Duodenal mucosa (tissue), 2 donors: ENCODE measurements around the gene CHCHD6.

Experiments used
- H3K27ac ChIP-seq: one replicate; pipeline ENCODE4 v1.7.0; 2013; ENCODE audit warnings: low read depth, low read length
- H3K27me3 ChIP-seq, 2 donors: one replicate each; pipeline ENCODE4 v1.7.0; 2013; ENCODE audit warnings: low read length in 2 of 2, control low read depth in 1 of 2; ENCODE audit not compliant: insufficient read depth in 2 of 2, control insufficient read depth in 1 of 2
- H3K36me3 ChIP-seq, 2 donors: one replicate each; pipeline ENCODE4 v1.7.0; 2013; ENCODE audit warnings: low read length in 2 of 2, control low read depth in 1 of 2; ENCODE audit not compliant: insufficient read depth in 2 of 2, control insufficient read depth in 1 of 2
- H3K4me1 ChIP-seq, 2 donors: one replicate each; pipeline ENCODE4 v1.7.0; 2013; ENCODE audit warnings: low read length in 2 of 2, control low read depth in 1 of 2; ENCODE audit not compliant: insufficient read depth in 2 of 2, control insufficient read depth in 1 of 2
- H3K4me3 ChIP-seq, 2 donors: one replicate each; pipeline ENCODE4 v1.7.0; 2013; ENCODE audit warnings: low read length in 2 of 2, low read depth in 1 of 2
- H3K9ac ChIP-seq, 2 donors: one replicate each; pipeline ENCODE4 v1.7.0; 2013; ENCODE audit warnings: low read length in 2 of 2, low read depth in 1 of 2
- H3K9me3 ChIP-seq, 2 donors: one replicate each; pipeline ENCODE4 v1.7.0; 2013; ENCODE audit warnings: low read length in 2 of 2, control low read depth in 1 of 2; ENCODE audit not compliant: control insufficient read depth in 1 of 2

Gene CHCHD6

DNA sequence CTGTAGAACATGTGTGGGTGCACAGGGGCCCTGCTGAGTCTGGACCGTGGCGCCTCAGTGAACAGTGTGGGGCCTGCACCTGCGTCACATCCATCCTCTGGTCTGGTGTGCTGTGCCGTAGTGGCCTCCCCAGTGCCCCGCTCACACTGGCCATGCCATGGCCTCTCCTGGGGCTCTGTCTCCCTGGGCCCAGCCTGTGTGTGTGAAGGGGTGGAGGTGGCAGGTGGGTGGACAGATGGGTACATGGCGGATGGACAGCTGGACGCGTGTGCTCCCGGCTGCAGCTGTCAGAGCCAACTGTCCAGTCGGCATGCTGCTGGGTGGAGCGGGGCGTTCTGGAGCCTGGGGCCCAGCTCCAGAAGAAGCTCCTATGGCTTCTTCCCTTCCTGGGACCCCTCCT lies 296.7 kb downstream of the CHCHD6 start:
- no peak overlapping the region for H3K27ac ChIP-seq
- peaks cover 6 to 13% of the 10 kb centered on the region in 2 donors for H3K4me1 ChIP-seq

GRCh38 chr3:127001486-127002194 lies 297.6 kb downstream of the CHCHD6 start:
- Histone ChIP-seq H3K4me1 (peaks cover 6 to 13% of the 10 kb centered on the region in 2 donors), H3K36me3 (no peaks in the 10 kb centered on the region), H3K4me3 (no peak overlapping the region)

More for the DNA sequence above, 296.7 kb downstream of the CHCHD6 start:
- H3K9me3 ChIP-seq = no peaks in the 10 kb centered on the region
- no peaks in the 10 kb centered on the region for H3K36me3 ChIP-seq
- H3K27me3 ChIP-seq = no peaks in the 10 kb centered on the region
- H3K4me3 ChIP-seq = no peak overlapping the region
- H3K9ac ChIP-seq = no peak overlapping the region

DNA sequence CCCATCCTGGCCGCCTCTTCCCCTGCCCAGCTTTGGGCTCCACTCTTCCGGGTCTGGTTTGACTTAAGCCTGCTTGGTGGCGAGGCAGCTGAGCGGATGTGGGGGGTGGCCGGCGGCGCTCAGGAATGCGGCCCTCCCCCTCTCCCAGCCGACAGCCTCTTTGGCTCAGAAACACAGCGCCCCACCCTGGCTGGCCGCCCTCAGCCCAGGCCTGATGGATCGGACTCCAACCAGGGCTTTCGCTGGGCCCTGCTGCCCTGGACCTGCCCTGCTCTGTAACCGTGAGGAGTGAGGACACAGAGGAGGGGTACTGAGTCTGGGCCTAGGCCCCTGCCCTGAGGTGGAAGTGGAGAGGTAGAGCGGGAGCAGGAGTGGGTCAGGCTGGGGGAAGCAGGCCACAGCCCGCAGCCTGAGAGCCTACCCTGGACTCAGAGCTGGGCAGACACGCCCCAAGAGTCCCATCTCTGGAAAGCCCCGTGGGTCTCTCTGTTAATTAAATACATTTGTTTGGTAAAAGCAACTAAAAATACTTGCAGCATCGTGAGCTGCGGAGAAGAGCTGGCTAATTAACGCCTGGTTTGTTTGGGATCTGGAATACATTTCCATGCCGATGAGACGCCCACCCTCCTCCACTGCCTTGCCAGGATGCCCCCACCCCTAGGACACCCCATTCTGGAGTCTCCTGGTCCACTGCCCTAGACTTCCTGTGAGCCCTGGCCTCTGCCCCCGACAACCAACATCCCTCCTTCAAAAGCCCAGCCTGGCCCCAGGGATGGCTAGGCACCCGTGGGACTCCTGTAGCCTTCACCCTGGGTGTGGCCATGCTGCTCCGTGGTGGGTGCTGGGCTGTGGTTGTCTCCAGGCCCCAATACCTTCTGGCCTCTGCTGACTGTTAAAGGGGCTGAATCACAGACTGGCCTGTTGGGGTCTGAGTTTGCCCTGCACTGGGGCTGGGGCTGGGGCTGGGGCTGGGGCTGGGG lies 298.4 kb downstream of the CHCHD6 start:
- Histone ChIP-seq H3K4me3 (no peak overlapping the region), H3K4me1 (peaks cover 6 to 13% of the 10 kb centered on the region in 2 donors), H3K27ac (no peak overlapping the region), H3K9me3 (no peaks in the 10 kb centered on the region), H3K36me3 (no peaks in the 10 kb centered on the region), H3K27me3 (no peaks in the 10 kb centered on the region), H3K9ac (no peak overlapping the region)

More at GRCh38 chr3:127001486-127002194, 297.6 kb downstream of the CHCHD6 start:
- H3K9ac ChIP-seq = no peak overlapping the region
- no peaks in the 10 kb centered on the region for H3K27me3 ChIP-seq
- no peaks in the 10 kb centered on the region for H3K9me3 ChIP-seq
- no peak overlapping the region for H3K27ac ChIP-seq

DNA sequence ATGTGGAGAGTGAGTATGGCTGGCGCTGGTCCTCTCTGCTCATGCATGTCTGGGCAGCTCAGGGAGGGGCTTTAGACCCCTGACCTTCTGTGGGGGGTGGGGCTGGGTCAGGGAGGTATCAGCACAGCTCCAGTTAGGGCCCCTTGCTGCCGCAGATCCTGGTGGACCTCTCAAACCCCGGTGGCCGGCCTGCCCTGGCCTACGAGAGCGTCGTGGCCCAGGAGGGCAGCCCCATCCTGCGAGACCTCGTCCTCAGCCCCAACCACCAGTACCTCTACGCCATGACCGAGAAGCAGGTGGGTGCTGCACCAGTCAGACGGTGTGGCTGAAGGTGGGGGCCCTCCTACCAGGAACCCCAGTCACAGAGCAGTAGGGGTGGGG lies 299.1 kb downstream of the CHCHD6 start:
- no peak overlapping the region for H3K9ac ChIP-seq
- no peak overlapping the region for H3K4me3 ChIP-seq
- H3K36me3 ChIP-seq = no peaks in the 10 kb centered on the region
- no peaks in the 10 kb centered on the region for H3K27me3 ChIP-seq
- H3K4me1 ChIP-seq = peaks cover 6 to 13% of the 10 kb centered on the region in 2 donors
- H3K9me3 ChIP-seq = no peaks in the 10 kb centered on the region
- H3K27ac ChIP-seq = no peak overlapping the region

GRCh38 chr3:127003601-127004280 lies 299.7 kb downstream of the CHCHD6 start:
- no peak overlapping the region for H3K4me3 ChIP-seq
- H3K4me1 ChIP-seq = peaks cover 5 to 9% of the 10 kb centered on the region in 2 donors
- H3K9me3 ChIP-seq = no peaks in the 10 kb centered on the region
- no peak overlapping the region for H3K27ac ChIP-seq
- H3K9ac ChIP-seq = no peak overlapping the region
- H3K27me3 ChIP-seq = no peaks in the 10 kb centered on the region
- no peaks in the 10 kb centered on the region for H3K36me3 ChIP-seq

DNA sequence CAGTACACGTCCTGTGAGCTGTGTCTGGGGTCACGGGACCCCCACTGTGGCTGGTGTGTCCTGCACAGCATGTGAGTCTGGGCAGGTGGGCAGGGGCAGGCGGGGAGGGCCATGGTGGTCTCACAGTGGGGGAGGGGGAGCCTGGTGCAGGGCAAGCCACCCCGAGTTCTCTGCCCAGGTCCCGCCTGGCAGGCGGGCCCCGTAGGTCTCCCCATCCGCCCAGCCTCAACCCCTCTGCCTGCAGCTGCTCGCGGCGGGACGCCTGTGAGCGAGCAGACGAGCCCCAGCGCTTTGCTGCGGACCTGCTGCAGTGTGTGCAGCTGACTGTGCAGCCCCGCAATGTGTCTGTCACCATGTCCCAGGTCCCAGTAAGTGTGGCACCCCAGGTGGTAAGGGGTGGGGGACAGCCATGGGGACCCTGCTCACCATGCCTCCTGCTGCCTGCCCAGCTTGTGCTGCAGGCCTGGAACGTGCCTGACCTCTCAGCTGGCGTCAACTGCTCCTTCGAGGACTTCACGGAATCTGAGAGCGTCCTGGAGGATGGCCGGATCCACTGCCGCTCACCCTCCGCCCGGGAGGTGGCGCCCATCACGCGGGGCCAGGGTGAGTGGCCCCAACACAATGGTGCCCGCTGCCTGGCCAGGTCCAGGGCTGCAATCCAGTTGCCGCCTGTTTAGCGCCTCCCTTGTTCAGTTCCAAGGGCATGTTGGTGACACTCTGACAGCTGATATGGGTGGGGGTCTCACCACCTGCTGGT lies 300.8 kb downstream of the CHCHD6 start:
- Histone ChIP-seq H3K36me3 (no peaks in the 10 kb centered on the region), H3K9ac (no peak overlapping the region), H3K9me3 (no peaks in the 10 kb centered on the region), H3K27ac (no peak overlapping the region), H3K4me1 (no peaks in the 10 kb centered on the region), H3K27me3 (no peaks in the 10 kb centered on the region), H3K4me3 (no peak overlapping the region)

GRCh38 chr3:127005864-127006500 lies 301.9 kb downstream of the CHCHD6 start:
- H3K4me1 ChIP-seq = no peaks in the 10 kb centered on the region
- no peak overlapping the region for H3K4me3 ChIP-seq
- H3K9ac ChIP-seq = no peak overlapping the region
- no peaks in the 10 kb centered on the region for H3K27me3 ChIP-seq
- H3K9me3 ChIP-seq = no peaks in the 10 kb centered on the region
- H3K27ac ChIP-seq = no peak overlapping the region
- H3K36me3 ChIP-seq = no peaks in the 10 kb centered on the region

- H3K27me3 ChIP-seq = no peaks in the 10 kb centered on the region
- peaks cover 0 to 3% of the 10 kb centered on the region in 2 donors for H3K36me3 ChIP-seq
- H3K27ac ChIP-seq = no peak overlapping the region
- no peaks in the 10 kb centered on the region for H3K9me3 ChIP-seq
- H3K4me1 ChIP-seq = no peaks in the 10 kb centered on the region
- H3K4me3 ChIP-seq = no peak overlapping the region
- H3K9ac ChIP-seq = no peak overlapping the region
Measured at GRCh38 chr3:127006781-127007436, 302.9 kb downstream of the CHCHD6 start.

DNA sequence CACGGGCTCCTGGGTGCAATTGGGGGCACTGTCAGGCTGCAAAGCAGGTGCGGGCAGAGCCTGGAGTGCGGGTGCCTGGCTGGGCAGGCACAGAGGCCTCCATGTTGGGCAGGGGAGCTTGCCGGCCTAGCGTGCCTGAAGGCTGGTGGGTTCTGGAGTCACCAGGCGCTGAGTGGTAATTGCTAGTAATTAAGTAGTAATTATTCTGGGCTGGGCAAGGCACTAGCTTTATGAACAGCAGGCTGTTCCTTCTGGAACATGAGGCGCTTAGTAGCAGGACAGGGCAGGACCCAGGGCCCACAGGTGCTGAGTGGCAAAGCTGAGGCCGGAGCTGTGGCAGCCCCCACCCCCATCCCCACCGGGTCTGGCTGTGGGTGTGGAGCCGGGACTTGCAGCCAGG lies 304.2 kb downstream of the CHCHD6 start:
- H3K36me3 ChIP-seq = peaks cover 0 to 7% of the 10 kb centered on the region in 2 donors
- no peaks in the 10 kb centered on the region for H3K4me1 ChIP-seq
- no peak overlapping the region for H3K4me3 ChIP-seq
- H3K9ac ChIP-seq = no peak overlapping the region
- no peaks in the 10 kb centered on the region for H3K27me3 ChIP-seq
- no peaks in the 10 kb centered on the region for H3K9me3 ChIP-seq
- H3K27ac ChIP-seq = no peak overlapping the region
